WTC11 (cell line): ENCODE results near the gene MRPS27.

Experiments
- CTCF ChIP-seq: fragments of 200-600 bp; IDR thresholded peaks from 2 replicates; pipeline ENCODE4 v1.8.0; 2022; ENCODE audit warnings: antibody characterized with exemption
- IRF2 ChIP-seq: sonication (generic); formaldehyde crosslinking; IDR thresholded peaks from 2 replicates; pipeline ENCODE4 v1.8.0; 2022; ENCODE audit warnings: low read depth, missing genetic modification reagents, borderline replicate concordance
- MXD4 ChIP-seq: fragments of 250-450 bp; sonication (Bioruptor Pico); IDR thresholded peaks from 2 replicates; pipeline ENCODE4 v1.8.0; 2021; ENCODE audit warnings: mild to moderate bottlenecking, moderate library complexity, borderline replicate concordance
- NR2C2 ChIP-seq: sonication (generic); formaldehyde crosslinking; IDR thresholded peaks from 2 replicates; pipeline ENCODE4 v1.8.0; 2022; ENCODE audit warnings: mild to moderate bottlenecking, missing genetic modification reagents
- SMAD3 ChIP-seq: sonication (generic); formaldehyde crosslinking; IDR thresholded peaks from 2 replicates; pipeline ENCODE4 v1.8.0; 2022; ENCODE audit warnings: missing genetic modification reagents, mild to moderate bottlenecking, borderline replicate concordance
- USF1 ChIP-seq: sonication (generic); formaldehyde crosslinking; IDR thresholded peaks from 2 replicates; pipeline ENCODE4 v1.8.0; 2022; ENCODE audit warnings: mild to moderate bottlenecking, missing genetic modification reagents
- TF ChIP-seq, protein P1 (sequence below): sonication (generic); formaldehyde crosslinking; IDR thresholded peaks from 2 replicates; pipeline ENCODE4 v1.8.1; 2022; ENCODE audit warnings: low read depth, missing genetic modification reagents, borderline replicate concordance

GRCh38 chr5:72268260-72268659 lies 51.8 kb downstream of the MRPS27 start:
- TF ChIP-seq CTCF (no peak), USF1 (CRISPR knock-in tag) (no peak), MXD4 (CRISPR knock-in tag) (no peak), SMAD3 (CRISPR knock-in tag) (no peak), IRF2 (CRISPR knock-in tag) (no peak), NR2C2 (CRISPR knock-in tag) (no peak)
- TF ChIP-seq, protein P1, sequence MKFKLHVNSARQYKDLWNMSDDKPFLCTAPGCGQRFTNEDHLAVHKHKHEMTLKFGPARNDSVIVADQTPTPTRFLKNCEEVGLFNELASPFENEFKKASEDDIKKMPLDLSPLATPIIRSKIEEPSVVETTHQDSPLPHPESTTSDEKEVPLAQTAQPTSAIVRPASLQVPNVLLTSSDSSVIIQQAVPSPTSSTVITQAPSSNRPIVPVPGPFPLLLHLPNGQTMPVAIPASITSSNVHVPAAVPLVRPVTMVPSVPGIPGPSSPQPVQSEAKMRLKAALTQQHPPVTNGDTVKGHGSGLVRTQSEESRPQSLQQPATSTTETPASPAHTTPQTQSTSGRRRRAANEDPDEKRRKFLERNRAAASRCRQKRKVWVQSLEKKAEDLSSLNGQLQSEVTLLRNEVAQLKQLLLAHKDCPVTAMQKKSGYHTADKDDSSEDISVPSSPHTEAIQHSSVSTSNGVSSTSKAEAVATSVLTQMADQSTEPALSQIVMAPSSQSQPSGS (CRISPR knock-in tag): no peak
